GM12878 (cell line): ENCODE results near the gene ANKRD44.

Experiments used
- CTCF ChIP-seq, 3 experiments: IDR thresholded peaks in 2 of 3; conservative IDR thresholded peaks in 1 of 3; 2 replicates each; pipeline ENCODE4 v1.5.1; 2011; ENCODE audit warnings: low read depth in 3 of 3, low read length in 3 of 3, mild to moderate bottlenecking in 3 of 3, control low read depth in 2 of 3, moderate library complexity in 2 of 3, inconsistent platforms in 1 of 3, mixed read lengths in 1 of 3; ENCODE audit not compliant: control insufficient read depth in 2 of 3, insufficient read depth in 1 of 3; ENCODE audit errors: extremely low read depth in 1 of 3
- MAX ChIP-seq: IDR thresholded peaks from 2 replicates; pipeline ENCODE4 v1.6.1; 2012; ENCODE audit warnings: low read depth, low read length, improper control_type of control experiment
- NFXL1 ChIP-seq: fragments of 450-650 bp; IDR thresholded peaks from 2 replicates; pipeline ENCODE4 v1.6.1; 2017; ENCODE audit warnings: antibody characterized with exemption, mild to moderate bottlenecking, borderline replicate concordance
- PBX3 ChIP-seq: IDR thresholded peaks from 2 replicates; pipeline ENCODE4 v1.6.1; 2011; ENCODE audit warnings: mild to moderate bottlenecking, low read depth, low read length, moderate library complexity; ENCODE audit not compliant: insufficient replicate concordance
- RBBP5 ChIP-seq: fragments of 200-600 bp; sonication (generic); conservative IDR thresholded peaks from 2 replicates; pipeline ENCODE4 v1.6.1; 2016
- RFX5 ChIP-seq: IDR thresholded peaks from 2 replicates; pipeline ENCODE4 v1.6.1; 2011; ENCODE audit warnings: low read depth, low read length, improper control_type of control experiment
- SREBF2 ChIP-seq: IDR thresholded peaks from 2 replicates; pipeline ENCODE4 v1.6.1; 2012; ENCODE audit warnings: mild to moderate bottlenecking, low read length
- ZSCAN29 ChIP-seq: fragments of 450-650 bp; IDR thresholded peaks from 2 replicates; pipeline ENCODE4 v1.6.1; 2017; ENCODE audit warnings: mild to moderate bottlenecking, moderate library complexity

GRCh38 chr2:197258580-197258979 lies 52.0 kb downstream of the ANKRD44 start:
- no peak for TF ChIP-seq MAX
- TF ChIP-seq RBBP5, result no peak
- TF ChIP-seq PBX3, result no peak
- TF ChIP-seq ZSCAN29, result no peak
- no peak for TF ChIP-seq NFXL1
- TF ChIP-seq SREBF2, result no peak
- no peak for TF ChIP-seq CTCF (IDR thresholded peaks at IDR 0.05 in 2 of 3, conservative IDR thresholded peaks at IDR 0.05 in 1 of 3; ENCODE audit: control insufficient read depth in 2 of 3, extremely low read depth in 1 of 3, insufficient read depth in 1 of 3, low read depth in 3 of 3, low read length in 3 of 3)
- no peak for TF ChIP-seq RFX5
